Left cardiac atrium (tissue), 4 donors: Measurements from ENCODE around the gene KPNA6. TPM values are rescaled to one million over a fixed set of nuclear protein-coding genes. Genes with fewer than 3 reads are reported as not detected.
"Not testable (repeated sequence)": the region's sequence is repeated elsewhere in the genome, so short reads cannot be mapped to it uniquely, and the experiment has no call there.

Source experiments
- ATAC-seq, 2 donors: fragments of 200-7000 bp; cut with Tn5 transposase; one replicate each; pipeline ENCODE4 v1.9.1; 2020; ENCODE audit warnings: mild to moderate bottlenecking in 2 of 2, moderate library complexity in 2 of 2
- DNase-seq: peaks from one replicate; pipeline ENCODE4 v3.0.0-alpha.2; 2020
- intact Hi-C, 2 donors: fragments of 100-400 bp; cut with DNase I; formaldehyde crosslinking; loops; one replicate each; pipeline versions ENCODE4 v1.14.1 to v1.15.1; 2022 to 2023
- total RNA-seq, 2 donors: library from RNA; stranded (reverse); fragmentation: NEBNext Ultra II Directional; extraction: Animal tissue kit (Norgen Biotek cat#: 25700); gene quantifications; one replicate each; pipeline ENCODE4 v1.2.1, GENCODE V29; 2021
- donor health status: DM: no; HTN: yes; CAD: no.
- donor health status: DM: no; HTN: yes; CAD: no; lungs with severe emphysema.
- donor health status: DM: yes; HTN: yes; CAD: no.
- donor health status: Dilated cardiomyopathy.

KPNA6 gene
- total RNA-seq, 2 donors from 2014 or later = 59.3 to 73.3 TPM

DNA sequence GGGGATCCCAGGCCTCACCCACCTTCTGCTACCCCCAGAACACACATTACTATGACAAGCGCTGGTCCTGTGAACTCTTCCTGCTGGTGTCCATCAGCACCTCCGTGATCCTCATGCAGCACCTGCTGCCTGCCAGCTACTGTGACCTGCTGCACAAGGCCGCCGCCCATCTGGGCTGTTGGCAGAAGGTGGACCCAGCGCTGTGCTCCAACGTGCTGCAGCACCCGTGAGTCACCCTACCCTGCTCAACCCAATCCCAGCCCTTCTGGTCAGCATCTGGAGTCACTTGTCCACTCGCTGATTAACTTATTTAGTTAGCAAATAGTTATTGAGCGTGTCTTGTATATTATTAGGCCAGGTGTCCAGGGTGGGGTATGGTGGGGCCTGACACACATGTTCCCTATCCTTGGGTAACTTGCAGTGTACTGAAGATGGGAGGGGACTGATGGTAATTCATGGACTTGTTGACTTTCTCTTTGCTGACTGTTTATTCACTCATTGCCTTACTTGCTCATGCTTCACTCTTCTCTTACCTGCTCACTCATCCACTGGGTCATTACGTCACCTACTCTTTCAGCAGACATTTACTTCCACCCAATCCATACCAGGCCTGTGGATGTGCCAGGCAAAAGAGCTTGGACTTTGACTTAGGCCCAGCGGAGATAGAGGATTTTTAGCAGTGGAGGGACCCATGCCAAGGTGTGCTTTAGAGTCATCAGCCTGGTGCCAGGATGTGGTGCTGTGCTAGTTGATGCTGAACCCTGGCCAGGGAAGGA, 12.9 kb upstream of the KPNA6 start:
- DNase-seq (no peak), ATAC-seq (no peak)
- intact Hi-C loops = no loop called here

DNA sequence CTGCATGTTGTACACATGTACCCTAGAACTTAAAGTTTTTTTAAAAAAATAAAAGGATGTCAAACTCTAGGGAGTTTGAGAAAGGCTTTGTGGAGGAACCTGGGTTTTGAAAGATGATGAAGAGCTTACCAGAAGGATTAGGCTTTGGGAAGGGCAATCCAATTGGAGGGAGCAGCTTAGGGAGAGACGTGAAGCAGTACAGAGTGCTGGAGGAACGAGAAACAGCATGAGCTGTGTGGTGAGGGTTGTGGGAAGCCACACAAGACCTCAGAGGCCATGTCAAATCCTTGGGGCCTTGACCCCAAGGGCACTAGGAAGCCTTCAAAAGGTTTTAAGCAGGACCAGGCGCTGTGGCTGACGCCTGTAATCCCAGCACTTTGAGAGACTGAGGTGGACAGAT, 8.4 kb upstream of the KPNA6 start:
- no peak for DNase-seq
- ATAC-seq = no peak
- intact Hi-C loops = no loop called here

DNA sequence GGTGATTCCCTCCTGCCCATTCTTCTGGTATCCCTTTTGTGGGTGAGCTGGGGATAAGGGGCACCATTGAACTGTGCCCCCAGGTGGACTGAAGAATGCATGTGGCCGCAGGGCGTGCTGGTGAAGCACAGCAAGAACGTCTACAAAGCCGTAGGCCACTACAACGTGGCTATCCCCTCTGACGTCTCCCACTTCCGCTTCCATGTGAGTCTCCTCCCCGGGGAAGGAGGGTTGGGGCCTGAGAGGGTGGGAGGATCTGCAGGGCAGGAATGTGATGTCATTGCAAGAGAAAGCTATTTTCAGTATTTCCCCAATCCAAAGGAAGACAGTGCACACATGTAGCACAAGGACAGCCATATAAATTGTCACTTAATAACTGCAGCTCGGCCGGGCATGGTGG, 7.5 kb upstream of the KPNA6 start:
- ATAC-seq = peak in 1 of 2 donors; percentile 59
- DNase-seq = peak; percentile 45
- intact Hi-C loops = no loop called here

DNA sequence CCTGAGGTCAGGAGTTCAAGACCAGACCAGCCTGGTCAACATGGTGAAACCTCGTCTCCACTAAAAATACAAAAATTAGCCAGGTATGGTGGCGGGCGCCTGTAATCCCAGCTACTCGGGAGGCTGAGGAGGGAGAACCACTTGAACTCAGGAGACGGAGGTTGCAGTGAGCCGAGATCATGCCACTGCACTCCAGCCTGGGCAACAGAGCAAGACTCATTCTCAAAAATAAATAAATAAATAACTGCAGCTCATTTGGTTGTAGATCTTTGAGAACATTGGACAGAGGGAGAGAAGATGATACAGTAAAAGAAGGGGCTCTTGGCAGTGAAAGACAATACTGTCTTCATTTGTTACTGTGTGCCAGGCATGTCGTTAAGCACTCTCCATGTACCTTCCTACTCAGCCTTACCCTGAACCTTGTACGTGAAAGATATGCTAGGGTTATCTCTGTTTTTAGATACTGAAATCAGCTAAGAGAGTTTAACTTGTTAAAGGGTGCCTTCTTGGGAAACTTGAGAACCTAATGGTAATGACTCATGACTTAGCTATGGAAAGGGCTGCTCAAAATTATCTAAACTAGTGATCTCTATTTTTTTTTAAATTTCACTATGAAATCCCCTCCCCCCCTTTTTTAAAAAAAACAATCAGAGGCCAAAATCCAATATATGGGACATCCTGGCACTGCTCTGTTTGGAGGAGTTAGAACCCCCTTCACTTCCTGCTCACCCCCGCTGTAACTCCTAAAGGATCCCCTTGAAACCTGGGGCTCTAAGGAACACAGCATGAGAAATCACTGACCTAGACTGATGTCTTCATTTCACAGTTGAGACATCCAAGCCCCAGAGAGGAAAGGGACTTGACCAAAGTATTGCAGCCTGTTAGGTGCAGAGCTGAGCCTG, 6.8 kb upstream of the KPNA6 start:
- ATAC-seq = no peak
- intact Hi-C loops = no loop called here
- no peak for DNase-seq

DNA sequence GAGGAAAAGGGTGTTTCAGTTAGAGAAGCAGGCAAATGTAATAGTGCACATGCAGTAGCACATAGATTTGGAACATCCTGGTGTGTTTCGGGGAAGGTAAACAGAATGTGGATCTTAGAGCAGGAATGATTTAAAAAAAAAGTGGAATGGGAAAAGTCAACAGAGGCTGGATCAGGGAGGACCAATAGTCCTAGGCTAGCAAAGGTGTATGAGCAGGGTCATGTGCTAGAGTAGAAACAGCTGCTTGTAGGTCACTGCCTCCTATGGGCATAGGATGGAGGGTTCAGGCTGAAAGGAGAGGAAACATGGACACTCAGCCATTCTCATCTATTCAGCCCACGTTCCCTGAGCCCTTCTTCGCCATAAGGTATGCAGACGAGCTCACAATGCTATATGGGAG, 3.7 kb upstream of the KPNA6 start:
- intact Hi-C loops = no loop called here
- ATAC-seq = no peak
- DNase-seq = no peak

DNA sequence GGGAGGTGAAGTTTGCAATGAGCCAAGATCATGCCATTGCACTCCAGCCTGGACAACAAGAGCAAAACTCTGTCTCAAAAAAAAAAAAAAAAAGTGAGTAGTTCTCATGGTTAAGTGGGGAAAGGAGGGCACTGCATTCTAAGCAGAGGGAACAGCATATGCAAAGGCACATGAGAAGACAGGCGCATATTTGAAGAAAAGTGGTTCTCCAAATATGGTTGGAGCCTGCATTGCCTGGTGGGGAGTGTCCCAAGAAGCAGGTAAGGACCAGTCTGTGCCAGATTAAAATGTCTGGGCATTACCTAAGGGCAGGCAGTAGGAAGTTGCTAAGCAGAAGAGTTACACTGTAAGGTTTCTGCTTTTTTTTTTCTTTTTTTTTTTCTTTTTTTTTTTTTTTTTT, 2.5 kb upstream of the KPNA6 start:
- ATAC-seq (no peak), DNase-seq (no peak)
- intact Hi-C loops = no loop called here

DNA sequence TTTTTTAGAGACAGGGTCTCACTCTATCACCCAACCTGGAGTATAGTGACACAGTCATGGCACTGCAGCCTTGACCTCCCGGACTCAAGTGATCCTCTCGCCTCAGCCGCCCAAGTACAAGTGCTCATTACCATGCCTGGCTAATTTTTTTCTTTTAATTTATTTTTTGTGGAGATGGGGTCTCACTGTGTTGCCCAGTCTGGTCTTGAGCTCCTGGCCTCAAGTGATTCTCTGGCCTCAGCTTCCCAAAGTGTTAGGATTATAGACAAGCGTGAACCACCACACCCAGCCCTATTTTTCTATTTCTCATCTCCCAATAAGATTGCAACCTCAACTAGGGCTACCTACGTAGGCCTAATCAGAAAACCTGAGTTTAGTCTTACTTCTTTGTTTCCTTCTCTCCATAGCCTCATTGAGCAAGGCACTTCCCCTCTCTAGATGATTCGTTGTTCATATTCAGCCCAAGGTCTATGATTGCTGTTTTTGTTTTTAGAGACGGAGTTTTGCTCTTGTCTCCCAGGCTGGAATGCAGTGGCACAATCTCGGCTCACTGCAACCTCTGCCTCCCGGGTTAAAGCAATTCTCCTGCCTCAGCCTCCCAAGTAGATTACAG, 1.1 kb upstream of the KPNA6 start:
- no peak for DNase-seq
- intact Hi-C loops = no loop called here
- no peak for ATAC-seq

DNA sequence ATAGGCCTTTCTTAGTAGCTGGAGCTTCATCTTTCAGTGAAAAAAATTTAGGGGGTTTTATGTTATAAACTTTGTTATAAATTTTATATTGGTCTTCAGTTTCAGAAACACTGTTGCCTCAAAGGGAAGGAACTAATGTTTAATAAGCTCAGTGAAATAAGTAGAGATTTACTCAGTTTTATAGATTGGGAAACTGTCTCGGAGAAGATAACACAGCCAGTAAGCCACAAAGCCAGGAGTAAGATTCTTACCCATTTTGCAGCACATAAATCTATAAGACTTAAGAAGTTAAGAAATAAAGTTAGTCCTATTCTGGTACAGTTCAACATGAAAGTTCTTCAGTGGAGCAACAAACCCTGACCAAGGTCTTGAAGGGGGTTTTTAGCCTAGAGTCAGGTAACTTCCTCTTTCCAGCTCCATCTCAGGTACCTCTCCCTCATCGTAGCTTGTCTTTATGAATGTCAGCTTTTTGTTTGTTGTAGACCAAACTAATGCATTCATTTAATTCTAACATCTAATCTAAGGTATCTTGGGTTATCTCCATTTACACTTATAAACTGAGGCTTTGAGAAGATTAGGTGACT, 3.3 kb downstream of the KPNA6 start:
- intact Hi-C loops = no loop called here
- ATAC-seq = no peak
- no peak for DNase-seq

DNA sequence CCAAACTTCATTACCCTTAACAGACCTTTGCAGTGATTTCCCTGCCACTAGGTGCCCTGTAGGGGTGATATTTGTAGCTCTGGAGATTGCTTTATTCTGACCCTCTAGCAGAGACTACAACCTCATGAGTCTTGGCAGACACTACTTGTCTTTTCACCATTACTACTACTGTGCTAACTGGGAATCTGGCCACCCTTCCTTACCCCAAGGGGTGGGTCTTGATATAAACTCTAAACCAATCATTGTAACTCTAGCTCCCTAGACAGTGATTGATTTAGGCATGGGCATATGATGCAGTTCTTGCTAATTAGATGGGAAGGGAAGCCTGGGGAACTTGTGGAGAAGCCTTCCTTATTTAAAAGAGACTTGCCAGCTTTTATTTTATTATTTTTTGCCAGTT, 3.9 kb downstream of the KPNA6 start:
- intact Hi-C loops = no loop called here
- no peak for DNase-seq
- peak in 1 of 2 donors; percentile 25 for ATAC-seq

DNA sequence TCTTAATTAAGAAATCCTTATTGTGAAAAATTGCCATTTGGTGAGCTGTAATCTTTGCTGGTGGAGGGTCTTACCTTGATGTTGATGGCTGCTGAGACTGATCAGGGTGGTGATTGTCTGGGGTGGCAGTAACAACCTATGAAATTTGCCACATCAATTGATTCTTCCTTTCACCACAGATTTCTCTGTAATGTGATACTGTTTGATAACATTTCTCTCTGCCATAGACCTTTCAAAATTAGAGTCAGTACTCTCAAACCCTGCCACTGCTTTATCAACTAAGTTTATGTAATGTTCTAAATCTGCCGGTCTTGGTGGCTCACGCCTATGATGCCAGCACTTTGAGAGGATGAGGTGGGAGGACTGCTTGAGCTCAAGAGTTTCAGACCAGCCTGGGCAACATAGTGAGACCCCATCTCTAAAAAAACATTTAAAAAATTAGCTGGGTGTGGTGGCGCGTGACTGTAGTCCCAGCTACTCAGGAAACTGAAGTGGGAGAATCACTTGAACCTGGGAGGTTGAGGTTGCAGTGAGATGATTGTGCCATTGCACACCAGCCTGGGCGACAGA, 5.0 kb downstream of the KPNA6 start:
- DNase-seq (no peak), ATAC-seq (no peak)
- intact Hi-C loops = no loop called here

DNA sequence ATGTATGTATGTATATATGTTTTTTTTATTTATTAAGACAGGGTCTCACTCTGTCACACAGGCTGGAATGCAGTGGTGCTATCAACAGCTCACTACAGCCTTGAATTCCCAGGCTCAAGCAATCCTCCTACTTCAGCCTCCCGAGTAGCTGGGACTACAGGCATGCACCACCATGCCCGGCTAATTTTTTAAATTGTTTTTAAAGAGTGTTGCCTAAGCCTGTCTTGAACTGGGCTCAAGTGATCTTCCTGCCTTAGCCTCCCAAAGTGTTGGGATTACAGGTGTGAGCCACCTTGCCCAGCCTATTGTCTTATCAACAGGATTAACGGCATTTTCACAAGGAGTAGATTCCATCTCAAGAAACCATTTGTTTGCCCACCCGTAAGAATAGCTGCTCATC, 5.6 kb downstream of the KPNA6 start:
- DNase-seq, intact Hi-C loops, ATAC-seq: not testable (repeated sequence)

DNA sequence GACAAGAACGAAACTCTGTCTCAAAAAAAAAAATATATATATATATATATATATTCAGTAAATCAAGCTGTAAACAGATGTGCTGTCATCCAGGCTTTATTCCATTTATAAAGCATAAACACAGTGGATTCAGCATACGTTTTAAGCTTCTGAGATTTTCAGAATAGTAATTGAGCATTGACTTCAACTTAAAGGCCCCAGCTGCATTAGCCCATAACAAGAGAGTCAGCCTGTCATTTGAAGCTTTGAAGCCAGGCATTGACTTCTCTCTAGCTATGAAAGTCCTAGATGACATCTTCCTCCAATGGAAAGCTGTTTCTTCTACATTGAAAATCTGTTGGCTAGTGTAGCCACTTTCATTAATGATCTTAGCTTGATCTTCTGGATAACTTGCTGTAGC, 6.6 kb downstream of the KPNA6 start:
- DNase-seq = no peak
- no peak for ATAC-seq
- intact Hi-C loops = no loop called here

DNA sequence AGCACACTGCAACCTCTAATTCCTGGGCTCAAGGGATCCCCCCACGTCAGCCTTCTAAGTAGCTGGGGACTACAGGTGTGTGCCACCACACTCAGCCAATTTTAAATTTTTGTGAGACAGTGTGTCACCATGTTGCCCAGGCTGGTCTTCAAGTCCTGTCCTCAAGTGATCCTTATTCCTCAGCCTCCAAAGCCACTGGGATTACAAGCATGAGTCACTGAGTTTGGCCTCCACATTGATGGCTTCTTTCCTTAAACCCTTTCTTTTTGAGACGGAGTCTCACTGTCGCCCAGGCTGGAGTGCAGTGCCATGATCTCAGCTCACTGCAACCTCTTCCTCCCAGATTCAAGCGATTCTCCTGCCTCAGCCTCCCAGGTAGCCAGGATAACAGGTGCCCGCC, 7.6 kb downstream of the KPNA6 start:
- intact Hi-C loops = no loop called here

DNA sequence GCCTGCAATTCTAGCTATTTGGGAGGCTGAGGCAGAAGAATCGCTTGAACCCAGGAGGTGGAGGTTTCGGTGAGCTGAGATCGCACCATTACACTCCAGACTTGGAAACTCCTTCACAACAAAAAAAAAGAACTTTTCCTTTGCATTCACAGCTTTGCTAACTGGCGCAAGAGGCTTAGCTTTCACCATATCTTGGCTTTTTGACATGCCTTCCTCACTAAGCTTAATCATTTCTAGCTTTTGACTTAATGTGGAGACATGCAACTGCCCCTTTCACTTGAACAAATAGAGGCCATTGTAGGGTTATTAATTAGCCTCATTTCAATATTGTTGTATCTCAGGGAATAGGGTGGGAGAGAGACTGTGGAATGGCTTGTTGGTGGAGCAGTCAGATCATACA, 8.7 kb downstream of the KPNA6 start:
- ATAC-seq = no peak
- intact Hi-C loops = no loop called here

More for the DNA sequence above, 7.6 kb downstream of the KPNA6 start:
- DNase-seq = no peak
- peak in 1 of 2 donors; percentile 30 for ATAC-seq

DNA sequence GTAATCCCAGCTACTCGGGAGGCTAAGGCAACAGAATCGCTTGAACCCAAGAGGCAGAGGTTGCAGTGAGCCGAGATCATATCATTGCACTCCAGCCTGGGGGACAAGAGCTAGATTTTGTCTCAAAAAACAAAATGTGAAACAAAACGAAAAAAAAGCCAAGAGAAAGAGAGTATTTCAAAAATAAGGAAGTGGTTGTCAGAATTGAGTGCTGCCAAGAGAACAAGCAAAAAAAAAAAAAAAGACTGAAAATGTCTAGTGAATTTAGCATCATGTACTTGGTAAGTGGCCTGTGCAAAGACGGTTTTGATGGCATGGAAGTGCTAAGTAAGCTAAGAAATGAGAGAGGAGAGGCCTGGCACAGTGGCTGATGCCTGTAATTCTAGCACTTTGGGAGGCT, 14.3 kb downstream of the KPNA6 start:
- intact Hi-C loops = no loop called here
- DNase-seq (no peak), ATAC-seq (no peak)

More for the DNA sequence above, 8.7 kb downstream of the KPNA6 start:
- DNase-seq = no peak

DNA sequence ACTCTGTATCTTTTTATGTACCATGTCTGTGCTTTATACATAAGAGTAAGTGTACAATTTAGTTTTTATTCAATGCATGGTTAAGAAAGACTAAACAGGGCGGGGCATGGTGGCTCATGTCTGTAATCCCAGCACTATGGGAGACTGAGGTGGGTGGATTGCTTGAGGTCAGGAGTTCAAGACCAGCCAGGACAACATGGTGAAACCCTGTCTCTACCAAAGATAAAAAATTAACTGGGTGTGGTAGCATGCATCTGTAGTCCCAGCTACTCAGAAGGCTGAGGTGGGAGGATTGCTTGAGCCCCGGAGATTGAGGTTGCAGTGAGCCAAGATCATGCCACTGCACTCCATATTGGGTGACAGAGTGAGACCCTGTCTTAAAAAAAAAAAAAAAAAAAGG, 15.5 kb downstream of the KPNA6 start:
- not testable (repeated sequence) for ATAC-seq

DNA sequence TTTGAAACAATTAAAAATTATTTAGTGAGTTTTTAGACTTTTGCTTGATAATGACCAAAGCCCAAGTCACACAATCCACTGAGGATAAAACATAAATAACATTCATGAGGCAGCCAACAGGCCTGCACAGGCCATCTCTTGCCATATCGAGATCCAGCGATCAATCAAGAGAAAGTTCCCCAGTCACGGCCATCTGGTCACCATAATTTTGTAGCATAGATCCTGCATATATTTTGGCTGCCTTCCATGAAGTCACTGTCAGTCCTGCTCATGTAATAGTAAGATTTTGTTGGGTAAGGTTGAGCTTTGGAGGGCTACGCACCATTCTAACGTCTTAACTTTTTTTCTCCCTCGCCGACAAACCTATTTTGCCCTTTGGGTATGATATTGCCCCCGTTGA, 17.5 kb downstream of the KPNA6 start:
- intact Hi-C loops = no loop called here
- no peak for ATAC-seq
- DNase-seq = no peak

More for the DNA sequence above, 15.5 kb downstream of the KPNA6 start:
- DNase-seq, intact Hi-C loops: not testable (repeated sequence)

DNA sequence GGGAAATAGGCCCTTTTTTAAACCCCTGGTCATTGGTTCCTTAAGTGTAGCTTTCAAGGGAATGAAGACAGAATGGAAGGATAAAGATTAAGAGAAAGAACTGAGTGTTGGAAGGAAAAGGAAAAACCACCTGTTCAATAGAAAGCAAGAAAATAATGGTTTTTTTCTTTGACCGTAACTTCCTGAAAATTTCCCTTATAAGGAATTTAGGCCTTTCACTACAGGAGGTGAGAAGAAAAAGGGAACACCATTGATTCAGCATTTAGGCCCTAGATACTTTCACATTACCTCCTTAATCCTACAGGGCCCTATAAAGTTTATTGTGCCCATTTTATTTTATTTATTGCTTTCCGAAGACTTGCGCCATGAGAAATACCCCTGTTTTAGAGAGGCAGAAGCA, 18.9 kb downstream of the KPNA6 start:
- no peak for ATAC-seq
- intact Hi-C loops = no loop called here
- DNase-seq = no peak

DNA sequence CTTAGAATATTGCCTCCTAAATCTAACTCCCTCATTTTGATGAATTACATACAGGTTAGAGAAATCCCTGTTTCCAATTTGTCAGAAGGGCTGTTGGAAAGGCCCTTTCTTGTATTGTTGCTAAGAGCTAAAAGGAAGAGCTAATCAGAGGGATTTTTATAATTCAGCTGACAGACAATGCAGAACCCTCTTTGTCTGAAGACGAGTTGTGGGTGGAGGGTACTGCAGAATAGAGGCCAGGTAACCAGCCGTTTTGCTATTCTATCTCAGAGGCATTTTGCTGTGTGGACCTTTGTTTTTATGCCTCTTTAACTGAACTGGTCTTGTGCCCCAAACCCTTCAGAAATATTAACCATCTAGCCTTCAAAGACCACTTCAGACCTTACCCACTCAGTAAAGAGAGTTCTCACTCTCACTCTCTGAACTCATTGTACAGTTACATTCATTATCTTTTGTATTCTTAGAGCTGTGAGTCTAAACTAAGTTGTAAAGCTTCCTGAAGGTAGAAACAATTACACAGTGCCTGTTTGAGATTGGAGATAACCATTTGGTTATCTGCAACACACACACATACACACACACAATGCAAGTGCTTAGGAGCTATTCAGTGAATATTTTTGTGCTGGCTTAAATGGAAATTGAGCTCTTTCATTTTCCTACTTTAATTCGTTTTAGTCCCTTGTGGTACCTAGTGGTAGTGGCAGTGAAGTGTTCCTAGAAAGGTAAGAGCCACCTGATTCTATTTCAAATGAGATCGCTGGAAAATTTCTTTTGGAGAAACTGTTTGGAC, 19.7 kb downstream of the KPNA6 start:
- intact Hi-C loops = no loop called here
- ATAC-seq (no peak), DNase-seq (no peak)
